H1 (cell line): ENCODE measurements around the gene GRAMD1B. TPM values are rescaled to one million over a fixed set of nuclear protein-coding genes. Genes with fewer than 3 reads are reported as not detected.

Experiments used
- ATF3 ChIP-seq: IDR thresholded peaks from 2 replicates; pipeline ENCODE4 v1.6.1; 2011; ENCODE audit warnings: low read depth, mild to moderate bottlenecking, low read length; ENCODE audit not compliant: insufficient read depth
- CBX8 ChIP-seq: fragments of 300-800, 300-1000 bp; sonication (generic); IDR thresholded peaks from 2 replicates; pipeline ENCODE4 v1.7.1; 2016; ENCODE audit warnings: low read depth, low read length, borderline replicate concordance
- EP300 ChIP-seq, 2 experiments: IDR thresholded peaks; 1 replicate in 1 of 2; 2 replicates in 1 of 2; pipeline ENCODE4 v1.6.1; 2011 to 2012; ENCODE audit warnings: low read depth in 2 of 2, low read length in 2 of 2, mild to moderate bottlenecking in 2 of 2, borderline replicate concordance in 1 of 2, inconsistent platforms in 1 of 2, moderate library complexity in 1 of 2
- EZH2 ChIP-seq: fragments of 200-600 bp; sonication (generic); IDR thresholded peaks from 2 replicates; pipeline ENCODE4 v1.7.1; 2012; ENCODE audit warnings: low read depth, mild to moderate bottlenecking, moderate library complexity, low read length, inconsistent platforms; ENCODE audit not compliant: severe bottlenecking
- HDAC2 ChIP-seq, 2 experiments: fragments of 300-600 bp in 1 of 2; sonication (generic) in 1 of 2; IDR thresholded peaks; 2 replicates each; pipeline ENCODE4 v1.6.1; 2011 to 2012; ENCODE audit warnings: low read depth in 2 of 2, low read length in 2 of 2, mild to moderate bottlenecking in 2 of 2, moderate library complexity in 2 of 2, borderline replicate concordance in 1 of 2, inconsistent platforms in 1 of 2
- MAX ChIP-seq: IDR thresholded peaks from 2 replicates; pipeline ENCODE4 v1.6.1; 2012; ENCODE audit warnings: inconsistent platforms
- POLR2A ChIP-seq, 2 experiments: IDR thresholded peaks; 1 replicate in 1 of 2; 2 replicates in 1 of 2; pipeline ENCODE4 v1.6.1; 2011; ENCODE audit warnings: low read depth in 2 of 2, low read length in 2 of 2, mild to moderate bottlenecking in 2 of 2; ENCODE audit errors: control extremely low read depth in 1 of 2
- POU5F1 ChIP-seq: IDR thresholded peaks from 2 replicates; pipeline ENCODE4 v1.6.1; 2011; ENCODE audit warnings: low read depth, mild to moderate bottlenecking, low read length, moderate library complexity
- RBBP5 ChIP-seq: IDR thresholded peaks from 2 replicates; pipeline ENCODE4 v1.7.1; 2012; ENCODE audit warnings: low read depth, mild to moderate bottlenecking, inconsistent platforms, low read length, moderate library complexity, borderline replicate concordance
- polyA plus RNA-seq, 7 experiments: library from polyadenylated mRNA; depleted of rRNA in 3 of 7; stranded (reverse) in 5 of 7; unstranded in 2 of 7; fragments of >200 nt in 5 of 7; fragments of 200-250 nt in 2 of 7; gene quantifications; 1 replicate in 5 of 7; 2 replicates in 1 of 7; 4 replicates in 1 of 7; pipeline versions ENCODE4 v1.2.1 to v1.2.3, GENCODE V29; 2011 to 2013; ENCODE audit warnings: missing spikeins in 2 of 7, mixed read lengths in 2 of 7
- total RNA-seq: library from RNA; stranded (reverse); fragmentation: NEBNext Ultra II Directional; extraction: Animal tissue kit (Norgen Biotek cat#: 25700); gene quantifications from 2 replicates; pipeline ENCODE4 v1.2.1, GENCODE V29; 2021

Gene GRAMD1B
- total and polyA plus RNA-seq, 2 of the 8 experiments (the other 6 are each of a cell fraction or from before 2014, with no cell fraction given), result 10.1 to 21.2 TPM

- TF ChIP-seq HDAC2 (IDR thresholded peaks at IDR 0.05; ENCODE audit: borderline replicate concordance in 1 of 2, low read depth in 2 of 2, low read length in 2 of 2) (no peak), POLR2A (IDR thresholded peaks at IDR 0.05; ENCODE audit: control extremely low read depth in 1 of 2, low read depth in 2 of 2, low read length in 2 of 2) (no peak), POU5F1 (no peak), MAX (no peak), EZH2 (no peak), EP300 (IDR thresholded peaks at IDR 0.05; ENCODE audit: borderline replicate concordance in 1 of 2, low read depth in 2 of 2, low read length in 2 of 2) (no peak), ATF3 (no peak), RBBP5 (no peak), CBX8 (no peak)
Measured at GRCh38 chr11:123537726-123538125, 107.7 kb downstream of the GRAMD1B start (continued).
